ENCODE measurements around the gene PQBP1.

The PQBP1 gene

GRCh38 chrX:48919360-48919841 lies 21.7 kb downstream of the PQBP1 start:
- H3K4me3 ChIP-seq (ENCODE audit: low read depth, low read length): peak overlapping the region; percentile 63
- TF ChIP-seq CTCF (IDR thresholded peaks at IDR 0.05; ENCODE audit: low read depth, low read length): no peak

GRCh38 chrX:48919947-48920717 lies 22.4 kb downstream of the PQBP1 start:
- TF ChIP-seq CTCF (IDR thresholded peaks at IDR 0.05; ENCODE audit: low read depth, low read length): no peak
- H3K4me3 ChIP-seq (ENCODE audit: low read depth, low read length): no peak overlapping the region

- H3K4me3 ChIP-seq (ENCODE audit: low read depth, low read length): no peak overlapping the region
- TF ChIP-seq CTCF (IDR thresholded peaks at IDR 0.05; ENCODE audit: low read depth, low read length): no peak
Measured at GRCh38 chrX:48920718-48921104, 23.0 kb downstream of the PQBP1 start.

GRCh38 chrX:48923771-48924170 lies 26.0 kb downstream of the PQBP1 start:
- no peak for TF ChIP-seq CTCF (IDR thresholded peaks at IDR 0.05; ENCODE audit: low read depth, low read length)

GRCh38 chrX:48924270-48924669 lies 26.5 kb downstream of the PQBP1 start:
- TF ChIP-seq CTCF (IDR thresholded peaks at IDR 0.05; ENCODE audit: low read depth, low read length): no peak
- H3K4me3 ChIP-seq (ENCODE audit: low read depth, low read length): no peak overlapping the region

More at GRCh38 chrX:48923771-48924170, 26.0 kb downstream of the PQBP1 start:
- no peak overlapping the region for H3K4me3 ChIP-seq (ENCODE audit: low read depth, low read length)

- no peak overlapping the region for H3K4me3 ChIP-seq (ENCODE audit: low read depth, low read length)
- TF ChIP-seq CTCF (IDR thresholded peaks at IDR 0.05; ENCODE audit: low read depth, low read length): no peak
Measured at GRCh38 chrX:48927123-48927522, 29.4 kb downstream of the PQBP1 start.

- H3K4me3 ChIP-seq (ENCODE audit: low read depth, low read length): no peak overlapping the region
- no peak for TF ChIP-seq CTCF (IDR thresholded peaks at IDR 0.05; ENCODE audit: low read depth, low read length)
Measured at GRCh38 chrX:48927736-48928382, 30.1 kb downstream of the PQBP1 start.
